ENCODE results near the gene ETS1.

ETS1 gene

DNA sequence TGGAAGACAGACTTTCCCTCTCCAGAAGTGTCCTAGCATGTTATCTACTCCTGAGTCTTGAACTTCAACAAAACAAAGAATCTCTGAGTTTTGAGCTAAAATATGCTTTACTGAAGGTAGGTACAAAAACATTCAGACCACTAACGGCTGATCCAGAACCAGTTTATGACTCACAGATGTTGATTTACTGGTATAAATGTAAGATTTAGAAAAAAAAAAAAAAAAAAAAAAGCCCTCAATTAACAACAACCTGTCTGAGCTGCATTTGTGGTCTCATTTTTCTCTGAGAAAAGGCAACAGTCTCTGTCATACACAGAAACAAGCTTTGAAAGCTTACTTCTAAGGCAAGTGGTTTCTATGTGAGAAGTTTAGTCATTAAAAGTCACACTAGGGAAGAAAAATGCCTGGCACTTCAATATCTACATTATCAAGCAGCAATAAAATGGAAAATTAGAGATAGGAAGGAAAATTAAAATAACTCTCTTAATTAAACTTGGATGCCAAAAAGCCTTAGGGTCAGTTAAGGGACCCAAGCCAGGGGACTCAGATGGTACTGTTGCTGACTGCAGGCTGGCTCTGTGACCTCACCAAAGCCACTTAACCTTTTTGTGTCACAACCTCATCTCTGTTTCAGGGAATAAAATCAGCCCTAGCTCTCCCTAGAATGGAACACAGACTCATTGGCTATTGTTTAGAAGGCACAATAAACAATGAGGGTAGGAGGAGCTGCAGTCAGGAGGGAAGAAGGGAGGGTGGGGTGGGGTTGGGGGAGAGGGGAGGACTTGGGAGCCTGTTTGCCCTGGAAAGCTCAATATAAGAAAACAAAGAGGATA, 61.7 kb downstream of the ETS1 start:
- Mint-ChIP-seq H3K36me3 (ENCODE audit: low read depth) (no peaks in the 10 kb centered on the region), H3K27me3 (peaks cover 16% of the 10 kb centered on the region), H3K9me3 (no peaks in the 10 kb centered on the region), H3K4me1 (ENCODE audit: low read depth) (peaks cover 39% of the 10 kb centered on the region), H3K4me3 (no peak overlapping the region), H3K27ac (no peak overlapping the region)
- intact Hi-C loops (cut with micrococcal nuclease): no loop called here

DNA sequence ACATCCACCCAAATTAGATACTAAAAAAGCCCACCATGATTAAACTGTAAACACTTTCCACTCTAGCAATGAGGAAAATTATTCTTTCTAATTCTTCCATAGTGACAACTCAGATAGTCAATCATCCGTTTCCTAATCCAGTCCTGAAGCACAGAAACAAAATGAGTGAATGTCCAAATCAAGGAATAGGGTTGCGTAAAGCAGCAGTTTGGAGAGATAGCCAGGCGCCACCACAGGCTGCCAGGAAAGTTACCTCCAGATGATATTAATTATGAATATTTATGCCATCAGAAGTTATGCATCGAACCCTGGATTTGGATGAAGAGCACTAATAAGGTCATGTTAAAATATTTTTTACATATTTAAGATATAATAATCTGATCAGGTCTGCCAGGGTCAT, 63.2 kb downstream of the ETS1 start:
- peak overlapping the region; percentile 88 for H3K27ac Mint-ChIP-seq
- H3K4me3 Mint-ChIP-seq: no peak overlapping the region
- no peaks in the 10 kb centered on the region for H3K9me3 Mint-ChIP-seq
- peaks cover 44% of the 10 kb centered on the region for H3K4me1 Mint-ChIP-seq (ENCODE audit: low read depth)
- H3K27me3 Mint-ChIP-seq: peaks cover 14% of the 10 kb centered on the region
- no peaks in the 10 kb centered on the region for H3K36me3 Mint-ChIP-seq (ENCODE audit: low read depth)
- intact Hi-C loops (cut with micrococcal nuclease): loop anchor here (5.0 kb wide), 1 partner anchor 103 kb away; no protein-coding TSS in a partner anchor

DNA sequence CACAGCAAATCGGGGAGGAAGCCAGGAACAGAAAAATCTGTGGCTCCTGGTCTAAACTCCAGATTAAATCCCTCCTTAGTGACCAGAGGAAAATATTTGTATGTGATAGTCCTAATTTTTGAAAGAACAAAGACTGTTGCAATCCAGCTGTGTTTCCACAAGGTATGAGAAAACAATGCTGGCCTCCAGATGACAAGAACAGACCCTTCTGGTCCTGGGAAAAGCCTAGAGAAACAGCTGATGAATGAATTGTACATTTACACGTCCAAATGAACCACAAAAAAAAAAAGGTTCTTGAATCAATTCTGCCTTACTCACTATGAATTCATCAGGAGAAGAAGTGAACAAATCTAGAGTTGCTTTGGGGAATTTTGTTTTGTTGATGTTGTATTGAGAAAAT, 63.7 kb downstream of the ETS1 start:
- peaks cover 44% of the 10 kb centered on the region for H3K4me1 Mint-ChIP-seq (ENCODE audit: low read depth)
- H3K4me3 Mint-ChIP-seq: no peak overlapping the region
- no peaks in the 10 kb centered on the region for H3K36me3 Mint-ChIP-seq (ENCODE audit: low read depth)
- H3K27me3 Mint-ChIP-seq: peaks cover 12% of the 10 kb centered on the region
- no peaks in the 10 kb centered on the region for H3K9me3 Mint-ChIP-seq
- H3K27ac Mint-ChIP-seq: peak overlapping the region; percentile 88
- intact Hi-C loops (cut with micrococcal nuclease): loop anchor here (2.0 to 5.0 kb wide), 2 partner anchors 29 to 104 kb away; no protein-coding TSS in a partner anchor

DNA sequence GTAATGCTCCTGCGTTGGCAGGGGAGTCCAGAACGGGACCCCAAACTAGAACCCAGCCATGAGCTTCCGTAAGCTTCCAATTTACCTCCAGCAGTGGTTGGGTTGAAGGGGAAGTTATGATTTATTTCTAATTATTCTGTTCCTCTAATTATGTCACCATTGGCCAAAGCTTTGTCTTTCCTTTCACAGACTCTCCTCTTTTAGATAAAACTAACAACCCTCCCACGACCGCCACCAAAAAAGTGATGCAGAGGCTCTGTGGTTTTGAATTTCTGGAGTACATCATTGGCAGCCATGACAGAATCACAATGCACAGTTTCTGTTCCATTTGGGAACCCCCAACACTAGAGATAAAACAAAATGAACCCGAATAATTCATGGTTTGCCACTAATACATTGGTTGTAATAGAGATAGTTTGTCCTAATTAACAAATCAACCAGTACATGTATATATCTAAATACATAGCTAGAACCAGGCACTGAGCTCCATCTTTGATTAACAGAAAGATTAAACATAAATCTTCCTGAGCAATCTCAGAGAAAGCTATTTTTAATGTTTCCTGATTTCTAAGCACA, 64.3 kb downstream of the ETS1 start:
- Mint-ChIP-seq H3K36me3 (ENCODE audit: low read depth) (no peaks in the 10 kb centered on the region), H3K9me3 (no peaks in the 10 kb centered on the region), H3K4me3 (peak overlapping the region; percentile 86), H3K27me3 (peaks cover 12% of the 10 kb centered on the region), H3K4me1 (ENCODE audit: low read depth) (peaks cover 41% of the 10 kb centered on the region), H3K27ac (peak overlapping the region; percentile 88)
- intact Hi-C loops (cut with micrococcal nuclease): loop anchor here (2.0 to 5.0 kb wide), 2 partner anchors 30 to 104 kb away; no protein-coding TSS in a partner anchor

DNA sequence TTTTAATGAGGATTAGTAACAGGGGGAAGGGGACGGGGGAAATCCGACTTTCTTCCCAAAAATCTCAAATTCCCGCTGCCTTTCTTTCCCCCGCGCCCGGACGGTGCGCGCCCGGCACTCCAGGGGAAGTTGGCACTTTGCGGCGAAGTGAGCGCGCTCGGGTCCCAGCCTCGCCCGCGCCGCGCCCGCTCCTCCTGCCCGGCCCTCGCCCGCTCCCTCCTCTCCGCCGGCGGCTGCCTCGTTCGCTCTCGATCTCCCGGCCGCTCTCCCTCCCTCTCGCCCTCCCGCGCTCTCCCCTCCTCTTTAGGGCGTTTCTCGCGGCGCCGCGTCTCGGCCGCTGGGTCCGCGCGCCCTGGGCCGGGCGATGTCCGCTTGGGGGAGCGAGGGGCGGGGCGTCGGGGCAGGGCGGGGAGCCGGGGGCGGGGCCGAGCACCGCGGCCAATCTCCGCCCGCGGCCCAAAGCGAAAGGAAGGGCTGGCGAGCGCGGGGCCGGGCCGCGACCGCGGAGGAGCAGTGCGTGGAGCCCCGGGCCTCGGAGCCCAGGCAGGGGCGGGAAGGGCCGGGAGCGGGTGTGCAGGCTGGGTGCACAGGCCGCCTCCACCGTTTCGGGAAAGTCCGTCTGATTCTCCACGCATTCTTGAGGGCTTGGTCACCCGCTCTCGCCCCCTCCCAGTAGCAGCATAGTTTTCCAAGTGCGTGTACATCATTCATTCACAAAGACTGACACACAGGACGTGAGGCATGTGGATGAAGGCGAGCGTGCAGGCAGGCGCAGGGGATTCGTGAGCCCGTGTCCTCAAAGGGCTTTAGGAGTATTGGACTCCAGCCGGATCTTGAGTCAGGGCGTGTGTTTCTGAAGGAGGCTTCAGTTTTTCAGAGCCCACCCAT, 65.1 kb downstream of the ETS1 start:
- peak overlapping the region; percentile 88 for H3K27ac Mint-ChIP-seq
- H3K4me1 Mint-ChIP-seq (ENCODE audit: low read depth): peaks cover 35% of the 10 kb centered on the region
- no peaks in the 10 kb centered on the region for H3K9me3 Mint-ChIP-seq
- H3K4me3 Mint-ChIP-seq: peak overlapping the region; percentile 86
- no peaks in the 10 kb centered on the region for H3K36me3 Mint-ChIP-seq (ENCODE audit: low read depth)
- intact Hi-C loops (cut with micrococcal nuclease): loop anchor here (2.0 to 5.0 kb wide), 2 partner anchors 31 to 105 kb away; no protein-coding TSS in a partner anchor
- peaks cover 12% of the 10 kb centered on the region for H3K27me3 Mint-ChIP-seq

DNA sequence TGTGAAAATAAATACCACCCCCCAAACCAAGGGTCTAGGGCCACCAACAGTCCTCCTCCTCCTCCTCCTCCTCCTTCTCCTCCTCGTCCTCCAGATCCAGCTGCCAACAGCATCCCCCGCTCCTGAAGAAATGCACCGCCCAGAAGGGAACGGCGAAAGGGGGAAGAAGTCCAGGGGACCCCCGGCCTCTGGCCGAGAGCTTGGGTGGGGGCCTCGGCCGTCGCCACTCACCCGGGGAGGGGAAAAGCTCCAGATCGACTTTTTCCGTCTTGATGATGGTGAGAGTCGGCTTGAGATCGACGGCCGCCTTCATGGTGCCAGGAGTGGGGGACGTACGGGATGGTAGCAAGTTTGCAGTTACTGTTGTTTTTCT, 65.7 kb downstream of the ETS1 start:
- peaks cover 35% of the 10 kb centered on the region for H3K4me1 Mint-ChIP-seq (ENCODE audit: low read depth)
- H3K27ac Mint-ChIP-seq: peak overlapping the region; percentile 88
- intact Hi-C loops (cut with micrococcal nuclease): loop anchor here (2.0 to 5.0 kb wide), 2 partner anchors 31 to 106 kb away; no protein-coding TSS in a partner anchor

DNA sequence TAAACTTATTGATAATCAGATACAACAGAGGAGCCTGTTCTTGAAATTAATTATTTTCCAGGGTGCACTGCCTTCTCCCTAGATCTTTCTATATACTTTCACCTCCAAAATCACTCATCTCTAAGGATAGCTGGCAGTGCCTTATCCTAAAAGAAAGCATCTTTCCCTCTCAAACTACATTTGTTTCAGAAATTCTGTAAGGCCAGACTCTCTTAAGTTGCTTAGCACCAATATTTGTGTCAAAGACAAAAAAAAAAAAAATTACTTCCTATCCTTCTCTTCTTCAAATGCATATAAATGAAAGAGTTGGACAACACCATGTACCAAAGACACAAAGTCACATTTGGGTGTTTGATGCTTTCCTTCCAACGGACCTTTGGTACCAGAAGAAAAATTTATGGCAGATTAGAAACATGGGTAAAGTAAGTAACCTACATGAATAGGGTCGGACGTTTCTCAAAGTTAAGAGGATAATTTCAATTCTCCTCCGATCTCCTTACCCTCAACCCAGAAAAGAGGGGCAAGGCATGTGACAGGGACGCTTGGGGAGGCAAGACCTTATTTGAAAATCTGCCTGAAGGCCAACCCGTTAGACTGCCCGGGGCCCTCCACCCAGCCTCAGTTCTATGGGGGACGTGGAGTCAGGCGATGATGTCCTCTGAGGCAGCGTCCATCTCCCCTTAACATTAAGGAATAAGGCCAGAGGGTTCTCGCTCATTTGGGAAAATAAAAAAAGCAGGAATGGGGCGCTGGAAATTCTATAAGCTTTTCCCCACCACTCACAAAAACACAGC, 66.3 kb downstream of the ETS1 start:
- Mint-ChIP-seq H3K27me3 (peaks cover 12% of the 10 kb centered on the region), H3K4me1 (ENCODE audit: low read depth) (peaks cover 35% of the 10 kb centered on the region), H3K4me3 (peak overlapping the region; percentile 86), H3K27ac (peak overlapping the region; percentile 88), H3K9me3 (no peaks in the 10 kb centered on the region), H3K36me3 (ENCODE audit: low read depth) (no peaks in the 10 kb centered on the region)
- intact Hi-C loops (cut with micrococcal nuclease): loop anchor here (5.0 kb wide), 1 partner anchor 106 kb away; no protein-coding TSS in a partner anchor

More for the DNA sequence above, 65.7 kb downstream of the ETS1 start:
- Mint-ChIP-seq H3K27me3 (peaks cover 12% of the 10 kb centered on the region), H3K36me3 (ENCODE audit: low read depth) (no peaks in the 10 kb centered on the region), H3K4me3 (peak overlapping the region; percentile 86), H3K9me3 (no peaks in the 10 kb centered on the region)

DNA sequence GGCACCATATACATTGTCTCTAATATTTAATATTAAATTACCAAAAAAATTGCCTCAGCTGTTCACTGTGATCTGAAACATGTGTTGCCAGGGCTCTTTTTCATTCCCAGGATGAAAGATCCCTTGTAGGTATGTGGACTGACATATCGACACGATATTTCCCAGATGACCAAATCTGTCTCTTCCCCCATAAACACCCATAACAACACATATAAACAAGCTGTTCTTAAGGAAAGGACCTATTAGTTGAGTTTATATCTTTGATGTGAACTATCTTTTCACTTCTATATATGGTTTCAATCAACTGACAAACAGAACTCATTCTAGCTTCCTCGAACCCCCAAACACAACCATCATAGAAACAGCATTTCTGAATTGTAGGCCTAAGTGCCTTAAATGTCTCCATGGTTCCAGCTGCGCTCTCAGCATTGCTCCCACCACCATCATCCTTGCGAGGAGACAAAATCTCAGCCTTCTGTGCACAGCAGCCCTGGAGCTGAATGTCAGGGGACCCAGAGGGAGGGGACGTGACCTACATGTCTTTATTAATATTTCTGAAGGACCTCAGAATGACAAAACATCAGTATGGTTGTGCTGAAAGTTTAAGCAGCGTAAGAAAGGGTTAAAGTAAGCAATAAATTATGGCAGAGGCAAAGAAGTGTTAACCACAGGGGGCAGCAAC, 67.0 kb downstream of the ETS1 start:
- H3K9me3 Mint-ChIP-seq: no peaks in the 10 kb centered on the region
- no peak overlapping the region for H3K4me3 Mint-ChIP-seq
- H3K36me3 Mint-ChIP-seq (ENCODE audit: low read depth): no peaks in the 10 kb centered on the region
- no peak overlapping the region for H3K27ac Mint-ChIP-seq
- H3K4me1 Mint-ChIP-seq (ENCODE audit: low read depth): peaks cover 35% of the 10 kb centered on the region
- peaks cover 12% of the 10 kb centered on the region for H3K27me3 Mint-ChIP-seq
- intact Hi-C loops (cut with micrococcal nuclease): loop anchor here (5.0 kb wide), 1 partner anchor 107 kb away; no protein-coding TSS in a partner anchor

DNA sequence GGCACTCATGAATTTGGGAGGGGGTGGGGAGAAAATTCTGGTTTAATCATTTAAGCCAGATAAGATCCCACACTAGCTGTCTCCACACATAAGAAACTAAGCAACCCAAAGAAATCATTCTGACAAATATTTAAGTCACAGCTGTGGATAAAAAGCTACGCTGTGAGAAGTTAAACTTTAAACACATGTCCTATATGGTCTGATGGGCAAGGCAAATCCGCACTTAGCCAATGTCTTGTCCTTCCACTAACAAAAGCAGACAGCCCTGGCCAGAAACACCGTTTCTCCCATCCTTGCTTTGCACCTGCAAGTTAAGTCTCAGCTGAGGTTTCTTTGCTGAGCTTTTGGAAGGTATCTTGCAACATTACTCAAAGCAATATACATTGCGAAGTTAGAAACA, 68.0 kb downstream of the ETS1 start:
- Mint-ChIP-seq H3K27me3 (peaks cover 11% of the 10 kb centered on the region), H3K9me3 (no peaks in the 10 kb centered on the region), H3K4me3 (no peak overlapping the region), H3K27ac (no peak overlapping the region), H3K4me1 (ENCODE audit: low read depth) (peaks cover 35% of the 10 kb centered on the region), H3K36me3 (ENCODE audit: low read depth) (no peaks in the 10 kb centered on the region)
- intact Hi-C loops (cut with micrococcal nuclease): no loop called here

DNA sequence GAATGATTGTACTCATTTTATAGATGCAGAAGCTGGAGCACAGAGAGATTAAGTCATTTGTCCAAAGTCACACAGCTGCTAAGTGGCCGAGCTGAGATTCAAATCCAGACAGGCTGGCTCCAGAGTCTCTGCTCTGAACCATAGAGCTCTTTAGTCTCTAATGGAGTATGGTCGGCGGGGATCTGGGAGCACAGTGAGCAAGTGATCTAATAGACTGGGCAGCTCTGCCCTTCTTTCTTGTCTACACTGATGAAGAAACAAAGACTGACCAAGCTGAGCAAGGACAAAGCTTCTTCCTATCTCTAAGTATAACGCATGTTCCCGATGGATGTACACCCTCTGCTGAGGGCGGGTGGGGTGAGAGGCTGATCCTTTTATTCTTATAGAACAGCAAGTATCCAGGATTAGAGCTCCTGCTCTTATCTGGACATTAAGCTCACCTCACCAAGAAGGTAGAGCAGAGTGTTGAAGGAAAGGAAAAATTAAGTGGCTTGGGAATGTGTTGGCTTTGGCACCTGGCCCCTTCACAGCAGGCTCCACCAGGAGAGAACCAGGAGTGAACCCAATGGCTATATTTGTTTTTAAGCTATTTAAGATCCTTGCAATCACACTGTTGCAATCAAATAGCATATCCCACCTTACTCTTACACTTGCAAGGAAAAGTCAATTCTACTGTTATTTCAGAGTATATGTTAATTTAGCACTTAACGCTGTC, 68.7 kb downstream of the ETS1 start:
- Mint-ChIP-seq H3K36me3 (ENCODE audit: low read depth) (no peaks in the 10 kb centered on the region), H3K4me3 (no peak overlapping the region), H3K9me3 (no peaks in the 10 kb centered on the region), H3K4me1 (ENCODE audit: low read depth) (peaks cover 29% of the 10 kb centered on the region), H3K27ac (no peak overlapping the region), H3K27me3 (peaks cover 11% of the 10 kb centered on the region)
- intact Hi-C loops (cut with micrococcal nuclease): no loop called here

DNA sequence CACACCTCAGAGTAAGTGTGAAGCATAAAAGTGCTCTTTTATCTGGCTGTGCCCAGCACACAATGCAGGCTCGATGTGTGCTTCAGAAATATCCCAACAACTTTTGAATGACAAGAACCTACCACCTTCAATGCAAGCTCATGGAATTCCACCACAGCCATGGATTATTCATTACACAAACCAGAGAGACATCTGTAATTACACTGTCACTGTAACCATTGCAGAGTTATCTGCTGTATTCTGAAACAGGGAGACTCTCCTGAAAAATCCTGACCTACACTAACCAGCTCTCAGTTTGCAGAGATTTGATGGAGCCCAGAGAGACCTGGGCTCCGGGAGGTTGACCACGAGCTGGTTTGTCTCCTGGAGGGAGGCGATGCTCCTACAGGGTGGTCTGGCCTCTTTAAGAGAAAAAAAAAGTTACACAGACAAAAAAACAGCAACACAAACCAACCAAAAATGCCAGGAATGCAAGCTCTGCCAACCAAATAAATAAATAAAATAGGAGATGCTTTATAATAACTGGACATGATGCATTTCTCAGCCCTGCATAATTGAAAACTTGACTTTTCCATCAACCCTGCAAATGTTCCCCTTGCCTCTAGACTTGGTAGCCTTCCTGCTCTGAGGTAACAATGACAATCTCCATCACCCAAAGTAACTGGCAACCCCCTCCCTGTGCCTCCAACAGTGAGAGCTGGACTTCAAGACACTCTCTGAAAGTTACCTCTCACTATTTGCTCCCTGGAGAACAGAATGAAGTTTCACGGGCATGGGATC, 69.7 kb downstream of the ETS1 start:
- peaks cover 18% of the 10 kb centered on the region for H3K4me1 Mint-ChIP-seq (ENCODE audit: low read depth)
- intact Hi-C loops (cut with micrococcal nuclease): no loop called here
- no peak overlapping the region for H3K4me3 Mint-ChIP-seq

DNA sequence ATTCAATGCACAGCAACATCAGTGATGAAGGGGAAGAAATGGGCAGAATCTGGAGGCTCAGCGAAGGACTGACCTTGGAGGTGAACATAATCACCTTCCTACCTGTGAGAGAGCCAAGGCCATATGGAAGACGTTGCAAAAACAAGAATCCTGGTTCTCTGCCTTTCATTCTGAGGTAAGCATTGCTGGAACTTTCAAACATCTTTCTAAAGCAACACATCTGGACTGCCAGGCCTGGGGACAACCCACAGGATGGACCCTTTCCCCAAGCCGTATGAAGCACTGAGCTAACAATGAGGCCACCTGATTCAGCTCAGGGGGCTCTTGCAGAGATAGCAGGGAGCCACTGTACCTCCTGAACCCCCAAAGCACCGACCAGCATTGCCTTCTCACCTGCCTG, 70.5 kb downstream of the ETS1 start:
- H3K4me3 Mint-ChIP-seq: no peak overlapping the region
- no peaks in the 10 kb centered on the region for H3K9me3 Mint-ChIP-seq
- H3K36me3 Mint-ChIP-seq (ENCODE audit: low read depth): no peaks in the 10 kb centered on the region
- intact Hi-C loops (cut with micrococcal nuclease): no loop called here
- peaks cover 11% of the 10 kb centered on the region for H3K27me3 Mint-ChIP-seq
- H3K4me1 Mint-ChIP-seq (ENCODE audit: low read depth): peaks cover 18% of the 10 kb centered on the region
- no peak overlapping the region for H3K27ac Mint-ChIP-seq

More for the DNA sequence above, 69.7 kb downstream of the ETS1 start:
- Mint-ChIP-seq H3K36me3 (ENCODE audit: low read depth) (no peaks in the 10 kb centered on the region), H3K9me3 (no peaks in the 10 kb centered on the region), H3K27me3 (peaks cover 11% of the 10 kb centered on the region), H3K27ac (no peak overlapping the region)
